ENCODE data around the gene CNTRL.
A peak's percentile ranks its signal among the peaks of the same experiment; 100 is the strongest.
"Not testable (repeated sequence)": the region's sequence is repeated elsewhere in the genome, so short reads cannot be mapped to it uniquely, and the experiment has no call there.

CNTRL gene

DNA sequence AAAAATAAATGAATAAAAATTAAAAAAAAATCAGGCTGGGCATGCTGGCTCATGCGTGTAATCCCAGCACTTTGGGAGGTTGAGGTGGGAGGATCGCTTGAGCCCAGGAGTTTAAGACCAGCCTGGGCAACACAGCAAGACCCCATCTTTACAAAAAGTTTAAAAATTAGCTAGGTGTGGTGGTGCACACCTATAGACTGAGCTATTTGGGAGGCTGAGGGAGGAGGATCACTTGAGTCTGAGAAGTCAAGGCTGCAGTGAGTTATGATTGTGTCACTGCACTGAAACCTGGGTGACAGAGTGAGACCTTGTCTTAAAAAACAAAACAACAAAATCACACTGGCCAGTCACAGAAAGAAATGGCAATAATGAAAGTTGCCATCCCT, 3.4 kb upstream of the CNTRL start:
- peak in 1 of 2 donors; percentile 23 for DNase-seq

GRCh38 chr9:121071756-121072421, 2.9 kb upstream of the CNTRL start:
- peak; percentile 45 to 70 for DNase-seq

DNA sequence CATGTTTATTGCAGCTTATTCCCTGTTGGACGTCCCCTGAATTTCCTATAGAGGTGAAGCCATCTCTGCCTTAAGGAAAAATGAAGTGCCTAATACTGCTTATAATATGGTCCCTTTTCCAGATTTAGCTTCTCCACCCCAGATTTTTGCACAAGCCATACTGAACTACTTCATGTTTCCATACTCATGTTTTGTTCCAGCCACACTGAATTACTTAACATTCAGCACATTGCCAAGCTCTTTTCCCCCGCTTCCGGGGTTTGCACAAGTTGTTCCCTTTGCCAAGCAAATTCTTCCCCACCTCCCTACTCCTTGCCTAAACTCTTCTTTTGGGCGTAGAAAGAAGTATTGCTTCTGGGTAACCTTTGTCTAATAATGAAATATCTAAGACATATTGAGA, 1.7 kb upstream of the CNTRL start:
- DNase-seq, result no peak

DNA sequence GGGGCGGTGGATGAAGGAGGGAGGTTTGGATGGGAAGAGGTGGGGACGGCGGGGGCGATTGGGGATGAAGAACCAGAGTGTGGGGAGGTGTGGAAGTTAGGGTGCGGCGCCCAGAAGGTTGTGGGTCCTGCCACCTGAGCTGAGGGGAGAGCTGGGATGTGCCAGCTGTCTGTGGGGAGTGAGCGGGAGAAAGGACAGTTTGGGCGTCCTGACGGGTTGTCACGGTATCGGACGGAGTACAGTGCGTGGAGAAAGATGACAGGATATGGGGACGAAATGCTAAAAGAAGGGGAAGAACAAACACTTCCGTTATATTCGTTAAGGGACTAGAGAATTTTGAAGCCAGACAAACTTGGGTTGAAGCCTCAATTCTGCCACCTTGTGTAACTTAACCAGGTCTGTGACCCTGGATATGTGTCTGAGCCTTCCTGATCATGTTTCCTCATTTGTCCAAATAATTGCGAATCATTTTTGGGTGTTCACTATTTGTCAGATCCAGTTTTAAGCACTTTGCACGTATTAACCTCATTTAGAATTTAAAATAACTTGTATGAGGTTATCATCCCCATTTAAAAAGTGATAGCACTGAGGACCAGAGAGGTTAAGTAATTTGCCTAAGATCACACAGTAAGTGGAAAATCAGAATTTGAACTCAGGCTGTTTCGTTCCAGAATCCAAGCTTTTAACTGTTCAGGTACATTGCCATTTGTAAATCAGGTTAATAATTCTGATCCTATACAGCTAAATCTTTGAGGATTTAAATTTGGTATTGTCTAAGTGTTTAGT, 689 bp downstream of the CNTRL start:
- peak in 1 of 2 donors; percentile 54 for DNase-seq

- DNase-seq, result no peak
Observed at GRCh38 chr9:121082075-121082474, 7.3 kb downstream of the CNTRL start.

GRCh38 chr9:121085661-121086060, 10.9 kb downstream of the CNTRL start:
- no peak for DNase-seq

- no peak for DNase-seq
Observed at GRCh38 chr9:121088576-121088975, 13.8 kb downstream of the CNTRL start.

DNA sequence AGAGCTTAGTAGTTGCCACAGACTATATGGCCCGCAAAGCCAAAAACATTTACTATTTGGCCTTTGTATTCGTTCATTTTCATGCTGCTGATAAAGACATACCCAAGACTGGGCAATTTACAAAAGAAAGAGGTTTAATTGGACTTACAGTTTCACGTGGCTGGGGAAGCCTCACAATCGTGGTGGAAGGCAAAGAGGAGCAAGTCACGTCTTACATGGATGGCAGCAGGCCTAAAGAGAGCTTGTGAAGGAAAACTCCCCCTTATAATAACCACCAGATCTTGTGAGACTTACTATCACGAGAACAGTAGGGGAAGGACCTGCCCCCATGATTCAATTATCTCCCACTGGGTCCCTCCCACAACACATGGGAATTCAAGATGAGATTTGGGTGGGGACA, 16.0 kb downstream of the CNTRL start:
- DNase-seq, result not testable (repeated sequence)

DNA sequence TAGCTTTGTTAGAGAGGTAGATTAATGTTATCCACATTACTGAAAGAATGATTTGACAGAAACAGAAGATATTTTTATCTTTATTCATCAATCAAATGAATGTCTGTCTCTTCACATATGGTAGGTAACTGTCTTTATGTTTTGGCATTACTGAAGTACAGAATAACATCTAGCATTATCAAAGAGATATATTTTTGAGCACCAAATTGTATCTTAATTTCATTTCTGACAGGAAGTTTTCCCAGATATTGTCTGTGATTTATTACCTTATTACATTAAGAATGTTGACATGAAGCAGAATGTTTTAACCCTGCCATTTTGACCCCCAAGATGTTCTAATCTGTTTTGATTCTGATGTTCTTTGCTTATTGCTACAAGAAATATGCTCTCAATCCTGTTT, 20.3 kb downstream of the CNTRL start:
- no peak for DNase-seq

- DNase-seq, result no peak
Observed at GRCh38 chr9:121098567-121099198, 23.9 kb downstream of the CNTRL start.

DNA sequence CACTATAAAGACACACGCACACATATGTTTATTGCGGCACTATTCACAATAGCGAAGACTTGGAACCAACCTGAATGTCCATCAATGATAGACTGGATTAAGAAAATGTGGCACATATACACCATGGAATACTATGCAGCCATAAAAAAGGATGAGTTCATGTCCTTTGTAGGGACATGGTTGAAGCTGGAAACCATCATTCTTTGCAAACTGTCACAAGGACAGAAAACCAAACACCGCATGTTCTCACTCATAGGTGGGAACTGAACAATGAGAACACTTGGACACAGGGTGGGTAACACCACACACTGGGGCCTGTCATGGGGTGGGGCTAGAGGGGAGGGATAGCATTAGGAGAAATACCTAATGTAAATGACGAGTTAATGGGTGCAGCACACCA, 29.3 kb downstream of the CNTRL start:
- not testable (repeated sequence) for DNase-seq

DNA sequence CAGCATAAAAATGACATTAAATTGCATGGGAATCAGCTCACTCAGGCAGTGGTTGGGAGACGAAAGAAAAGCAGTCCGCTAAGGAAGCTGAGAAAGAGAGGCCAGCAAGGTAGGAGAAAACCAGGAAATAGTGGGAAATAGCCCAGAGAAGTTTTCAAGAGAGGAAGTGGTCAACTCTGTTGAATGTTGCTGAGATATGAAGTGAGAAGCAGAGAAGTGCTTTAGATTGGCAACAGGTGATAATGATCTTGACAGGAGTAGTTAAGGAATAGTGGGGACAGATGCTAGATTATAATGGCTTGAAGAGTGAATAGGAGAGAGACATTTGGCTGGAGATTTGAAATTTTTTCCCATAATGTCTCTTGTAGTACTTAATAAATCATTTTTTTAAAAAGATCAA, 30.8 kb downstream of the CNTRL start:
- no peak for DNase-seq

GRCh38 chr9:121107029-121107428, 32.3 kb downstream of the CNTRL start:
- DNase-seq, result peak in 1 of 2 donors; percentile 47

DNA sequence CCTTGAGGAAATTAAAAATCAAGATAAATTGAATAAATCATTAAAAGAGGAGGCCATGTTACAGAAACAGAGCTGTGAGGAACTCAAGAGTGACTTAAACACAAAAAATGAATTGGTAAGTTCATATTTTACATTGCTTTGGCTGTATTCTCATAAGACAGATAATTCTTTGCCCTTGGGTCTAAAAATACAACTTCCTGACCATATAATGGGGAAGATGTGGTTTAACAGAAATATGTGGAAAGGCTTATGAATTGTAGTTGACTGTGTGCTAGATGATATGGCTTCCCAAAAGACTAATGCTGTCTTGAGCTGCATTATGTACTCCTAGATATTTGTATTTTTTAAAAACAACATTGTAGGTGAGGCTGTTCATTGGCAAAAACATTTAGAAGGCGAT, 33.1 kb downstream of the CNTRL start:
- DNase-seq, result no peak

GRCh38 chr9:121115466-121115865, 40.7 kb downstream of the CNTRL start:
- DNase-seq, result no peak

GRCh38 chr9:121118266-121118665, 43.5 kb downstream of the CNTRL start:
- no peak for DNase-seq

- DNase-seq, result no peak
Observed at GRCh38 chr9:121120386-121120785, 45.6 kb downstream of the CNTRL start.

DNA sequence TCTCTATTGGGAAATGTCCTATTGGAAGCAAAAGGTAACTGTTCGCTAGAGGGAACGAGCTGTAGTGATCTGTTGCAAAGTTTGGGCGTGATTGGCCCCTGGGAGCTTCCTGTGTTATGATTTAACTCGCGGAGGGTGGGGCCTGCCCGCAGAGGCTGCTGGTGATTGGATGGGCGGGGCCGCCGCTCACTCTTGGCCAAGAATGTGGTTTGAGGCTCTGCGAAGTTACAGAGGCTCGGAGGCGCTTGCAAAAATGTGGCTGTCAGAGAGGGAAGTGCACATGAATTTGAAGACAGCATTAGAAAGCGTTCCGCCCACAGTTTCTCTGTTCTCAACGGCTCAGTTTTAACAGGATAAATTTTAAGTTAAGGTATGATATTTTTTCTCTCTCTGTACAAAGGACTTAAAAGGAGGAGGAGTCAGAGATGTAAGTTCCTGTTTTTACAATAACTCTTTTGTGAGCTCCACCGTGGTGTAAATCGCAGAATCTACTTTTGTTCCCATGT, 46.9 kb downstream of the CNTRL start:
- peak; percentile 94 to 95 for DNase-seq

- peak in 1 of 2 donors; percentile 17 for DNase-seq
Observed at GRCh38 chr9:121122246-121123032, 47.7 kb downstream of the CNTRL start.

DNA sequence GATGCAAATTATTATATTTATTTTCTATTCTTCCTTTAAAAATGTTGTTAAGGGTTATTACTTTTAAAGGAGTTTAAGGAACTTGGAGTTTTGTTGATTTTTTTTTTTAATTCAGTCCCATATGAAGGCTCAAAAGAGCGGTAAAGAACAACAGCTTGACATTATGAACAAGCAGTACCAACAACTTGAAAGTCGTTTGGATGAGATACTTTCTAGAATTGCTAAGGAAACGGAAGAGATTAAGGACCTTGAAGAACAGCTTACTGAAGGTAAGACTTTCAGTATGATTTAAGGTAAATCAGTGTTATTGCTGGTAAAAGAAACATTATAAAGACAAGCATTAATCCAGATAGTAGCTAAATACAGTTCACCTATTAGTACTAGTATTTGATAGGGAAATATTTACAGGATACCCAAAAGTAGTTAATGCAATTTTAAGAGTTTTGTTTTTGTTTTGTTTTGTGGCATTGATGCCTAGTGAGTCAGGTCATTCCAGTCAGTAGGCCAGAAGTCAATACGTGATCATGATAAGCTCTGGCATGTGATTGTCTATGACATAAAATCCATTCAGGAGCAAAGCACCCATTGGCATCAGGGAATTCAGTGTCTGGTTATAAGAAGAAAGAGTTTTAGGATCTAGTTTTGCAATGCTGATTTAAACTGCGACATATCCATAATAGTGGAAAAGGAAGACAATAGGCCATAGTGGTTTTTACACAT, 49.2 kb downstream of the CNTRL start:
- peak in 1 of 2 donors; percentile 13 for DNase-seq

GRCh38 chr9:121125590-121125989, 50.8 kb downstream of the CNTRL start:
- DNase-seq, result no peak

DNA sequence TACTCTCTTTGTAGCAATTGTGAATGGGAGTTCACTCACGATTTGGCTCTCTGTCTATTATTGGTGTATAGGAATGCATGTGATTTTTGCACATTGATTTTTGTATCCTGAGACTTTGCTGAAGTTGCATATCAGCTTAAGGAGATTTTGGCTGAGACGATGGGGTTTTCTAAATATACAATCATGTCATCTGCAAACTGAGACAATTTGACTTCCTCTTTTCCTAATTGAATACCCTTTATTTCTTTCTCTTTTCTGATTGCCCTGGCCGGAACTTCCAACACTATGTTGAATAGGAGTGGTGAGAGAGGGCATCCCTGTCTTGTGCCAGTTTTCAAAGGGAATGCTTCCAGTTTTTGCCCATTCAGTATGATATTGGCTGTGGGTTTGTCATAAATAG, 54.6 kb downstream of the CNTRL start:
- DNase-seq, result not testable (repeated sequence)

All from CD4-positive, alpha-beta T cell treated with Interferon alpha-2 for 1 hour (primary cell).